Mesenchymal stem cell (in vitro differentiated cells and primary cell): ENCODE data around the gene CGREF1.

Experiments
- DNase-seq: peaks from one replicate; pipeline ENCODE4 v3.0.0-alpha.2; 2013
- H2AFZ ChIP-seq: one replicate; pipeline ENCODE4 v1.6.1; 2013; ENCODE audit warnings: low read depth, mild to moderate bottlenecking, control low read depth, inconsistent platforms, low read length, moderate library complexity
- H2AK5ac ChIP-seq: 2 replicates; pipeline ENCODE4 v1.6.1; 2013; ENCODE audit warnings: low read length, moderate library complexity, mild to moderate bottlenecking, inconsistent platforms; ENCODE audit not compliant: severe bottlenecking
- H2BK120ac ChIP-seq: one replicate; pipeline ENCODE4 v1.6.1; 2013; ENCODE audit warnings: low read depth, mild to moderate bottlenecking, inconsistent platforms, low read length, moderate library complexity
- H2BK12ac ChIP-seq, 2 experiments: one replicate each; pipeline ENCODE4 v1.6.1; 2013; ENCODE audit warnings: inconsistent platforms in 2 of 2, low read length in 2 of 2, mild to moderate bottlenecking in 2 of 2, moderate library complexity in 2 of 2, control low read depth in 1 of 2
- H2BK15ac ChIP-seq: one replicate; pipeline ENCODE4 v1.6.1; 2013; ENCODE audit warnings: mild to moderate bottlenecking, low read depth, inconsistent platforms; ENCODE audit not compliant: poor library complexity, severe bottlenecking
- H2BK5ac ChIP-seq: 2 replicates; pipeline ENCODE4 v1.6.1; 2013; ENCODE audit warnings: low read depth, mild to moderate bottlenecking, low read length, control low read depth, inconsistent platforms; ENCODE audit not compliant: poor library complexity, severe bottlenecking
- H3K14ac ChIP-seq, 2 experiments: one replicate each; pipeline ENCODE4 v1.6.1; 2013; ENCODE audit warnings: inconsistent platforms in 2 of 2, low read length in 2 of 2, control low read depth in 1 of 2, mild to moderate bottlenecking in 1 of 2, moderate library complexity in 1 of 2
- H3K18ac ChIP-seq, 2 experiments: one replicate each; pipeline ENCODE4 v1.6.1; 2013; ENCODE audit warnings: inconsistent platforms in 2 of 2, low read length in 2 of 2, control low read depth in 1 of 2, low read depth in 1 of 2, mild to moderate bottlenecking in 1 of 2
- H3K23ac ChIP-seq, 2 experiments: one replicate each; pipeline ENCODE4 v1.6.1; 2013; ENCODE audit warnings: inconsistent platforms in 2 of 2, low read length in 2 of 2, mild to moderate bottlenecking in 2 of 2, moderate library complexity in 2 of 2, control low read depth in 1 of 2
- H3K27ac ChIP-seq: 2 replicates; pipeline ENCODE4 v1.5.1; 2013; ENCODE audit warnings: mild to moderate bottlenecking, moderate library complexity, low read length, control low read depth, inconsistent platforms; ENCODE audit not compliant: poor library complexity, severe bottlenecking
- H3K27me3 ChIP-seq, 2 experiments: 2 replicates each; pipeline versions ENCODE4 v1.6.1 to v1.7.0; 2013; ENCODE audit warnings: low read length in 2 of 2, mild to moderate bottlenecking in 2 of 2, moderate library complexity in 2 of 2, control low read depth in 1 of 2, inconsistent platforms in 1 of 2; ENCODE audit not compliant: control insufficient read depth in 1 of 2, insufficient read depth in 1 of 2
- H3K36me3 ChIP-seq, 2 experiments: 2 replicates each; pipeline versions ENCODE4 v1.6.1 to v1.7.0; 2013; ENCODE audit warnings: low read length in 2 of 2, control low read depth in 1 of 2, inconsistent platforms in 1 of 2, low read depth in 1 of 2, mild to moderate bottlenecking in 1 of 2; ENCODE audit not compliant: insufficient read depth in 2 of 2, control insufficient read depth in 1 of 2
- H3K4ac ChIP-seq, 2 experiments: one replicate each; pipeline ENCODE4 v1.6.1; 2013; ENCODE audit warnings: inconsistent platforms in 2 of 2, low read length in 2 of 2, mild to moderate bottlenecking in 2 of 2, moderate library complexity in 2 of 2, control low read depth in 1 of 2, low read depth in 1 of 2
- H3K4me1 ChIP-seq: 2 replicates; pipeline ENCODE4 v1.6.1; 2013; ENCODE audit warnings: low read depth, low read length, control low read depth; ENCODE audit not compliant: control insufficient read depth, insufficient read depth
- H3K4me2 ChIP-seq: 2 replicates; pipeline ENCODE4 v1.6.1; 2013; ENCODE audit warnings: low read length, mild to moderate bottlenecking, inconsistent platforms; ENCODE audit not compliant: poor library complexity, severe bottlenecking
- H3K4me3 ChIP-seq, 2 experiments: 2 replicates each; pipeline versions ENCODE4 v1.5.1 to v1.7.0; 2013; ENCODE audit warnings: low read length in 2 of 2, mild to moderate bottlenecking in 2 of 2, control low read depth in 1 of 2, low read depth in 1 of 2; ENCODE audit not compliant: insufficient read depth in 1 of 2
- H3K79me1 ChIP-seq: replicated peaks from 2 replicates; pipeline ENCODE4 v1.6.1; 2013; ENCODE audit warnings: mild to moderate bottlenecking, control low read depth, low read length, inconsistent platforms; ENCODE audit not compliant: poor library complexity, severe bottlenecking
- H3K9ac ChIP-seq: 2 replicates; pipeline ENCODE4 v1.7.0; 2013; ENCODE audit warnings: mild to moderate bottlenecking, low read length, moderate library complexity
- H3K9me3 ChIP-seq: 2 replicates; pipeline ENCODE4 v1.7.0; 2013; ENCODE audit warnings: mild to moderate bottlenecking, low read length; ENCODE audit not compliant: control insufficient read depth
- H4K8ac ChIP-seq: one replicate; pipeline ENCODE4 v1.6.1; 2013; ENCODE audit warnings: inconsistent platforms, mild to moderate bottlenecking, low read length, moderate library complexity
- H4K91ac ChIP-seq: one replicate; pipeline ENCODE4 v1.6.1; 2013; ENCODE audit warnings: mild to moderate bottlenecking, low read length, inconsistent platforms
- WGBS: methylation state at CpG from one replicate; pipeline ENCODE4 v1.1.7; 2013; ENCODE audit warnings: mixed read lengths; 5-methylcytosine and 5-hydroxymethylcytosine counted together

CGREF1 gene

GRCh38 chr2:27086724-27087593 is 32.0 kb downstream of the CGREF1 start, which contains the start of gene KHK:
KHK (plus strand) TSS chr2:27086772; CDS start chr2:27087260, 488 bp downstream.
- H3K23ac ChIP-seq = peak within 1 kb of the TSS in 1 of 2 experiments; percentile 48
- H3K79me1 ChIP-seq = no peaks in the 10 kb centered on the region
- no peaks in the 10 kb centered on the region for H3K9me3 ChIP-seq
- peak within 1 kb of the TSS; percentile 78 to 97 for H3K4ac ChIP-seq
- peak within 1 kb of the TSS; percentile 63 to 80 for H3K4me3 ChIP-seq
- peaks cover 7 to 11% of the 10 kb centered on the region in 2 experiments for H3K36me3 ChIP-seq
- peaks cover 14% of the 10 kb centered on the region for H3K4me1 ChIP-seq
- H2BK120ac ChIP-seq = peak within 1 kb of the TSS; percentile 64
- H3K9ac ChIP-seq = peak within 1 kb of the TSS; percentile 89
- WGBS = 11% methylated on average over 53 of the region's 54 CpGs
- no peak within 1 kb of the TSS for H2BK5ac ChIP-seq
- peak within 1 kb of the TSS; percentile 70 for H2AFZ ChIP-seq
- peak within 1 kb of the TSS in 1 of 2 experiments; percentile 74 for H3K14ac ChIP-seq
- H3K27ac ChIP-seq = no peak within 1 kb of the TSS
- H2BK12ac ChIP-seq = peak within 1 kb of the TSS; percentile 75
- H2AK5ac ChIP-seq = no peak within 1 kb of the TSS
- H2BK15ac ChIP-seq = peak within 1 kb of the TSS; percentile 82
- DNase-seq = peak; percentile 34
- H4K8ac ChIP-seq = peak within 1 kb of the TSS; percentile 89
- H3K4me2 ChIP-seq = peak within 1 kb of the TSS; percentile 96
- H3K18ac ChIP-seq = peak within 1 kb of the TSS; percentile 72 to 86
- H3K27me3 ChIP-seq = peaks cover 0 to 8% of the 10 kb centered on the region in 2 experiments
- peak within 1 kb of the TSS; percentile 91 for H4K91ac ChIP-seq

- Histone ChIP-seq H2BK120ac (peak overlapping the region; percentile 64), H3K36me3 (peaks cover 11 to 14% of the 10 kb centered on the region in 2 experiments), H4K8ac (peak overlapping the region; percentile 89), H3K4me3 (peak overlapping the region; percentile 63 to 79), H3K27ac (no peak overlapping the region), H2BK12ac (peak overlapping the region in 1 of 2 experiments; percentile 75), H3K14ac (peak overlapping the region in 1 of 2 experiments; percentile 74), H3K4ac (peak overlapping the region; percentile 78 to 97), H3K79me1 (no peaks in the 10 kb centered on the region), H3K18ac (peak overlapping the region in 1 of 2 experiments; percentile 86), H3K27me3 (peaks cover 0 to 8% of the 10 kb centered on the region in 2 experiments), H2AK5ac (no peak overlapping the region), H3K9me3 (no peaks in the 10 kb centered on the region), H4K91ac (peak overlapping the region; percentile 91), H2BK15ac (peak overlapping the region; percentile 82), H3K9ac (peak overlapping the region; percentile 89), H2BK5ac (no peak overlapping the region), H3K4me1 (peaks cover 17% of the 10 kb centered on the region), H2AFZ (peak overlapping the region; percentile 70), H3K4me2 (peak overlapping the region; percentile 96), H3K23ac (peak overlapping the region in 1 of 2 experiments; percentile 48)
- DNase-seq = peak; percentile 89
- 3% methylated on average over 45 of the region's 81 CpGs for WGBS
These were observed 32.7 kb downstream of the CGREF1 start for GRCh38 chr2:27086090-27086723.

- peaks cover 0 to 8% of the 10 kb centered on the region in 2 experiments for H3K27me3 ChIP-seq
- H2BK12ac ChIP-seq = peak overlapping the region; percentile 75
- peak overlapping the region; percentile 72 to 86 for H3K18ac ChIP-seq
- H3K27ac ChIP-seq = no peak overlapping the region
- peaks cover 11 to 14% of the 10 kb centered on the region in 2 experiments for H3K36me3 ChIP-seq
- peaks cover 20% of the 10 kb centered on the region for H3K4me1 ChIP-seq
- peak overlapping the region in 1 of 2 experiments; percentile 74 for H3K14ac ChIP-seq
- no peaks in the 10 kb centered on the region for H3K79me1 ChIP-seq
- H3K9me3 ChIP-seq = no peaks in the 10 kb centered on the region
- H2BK15ac ChIP-seq = peak overlapping the region; percentile 82
- H3K4me2 ChIP-seq = peak overlapping the region; percentile 96
- no peak overlapping the region for H2AK5ac ChIP-seq
- DNase-seq = peak; percentile 76
- no peak overlapping the region for H2BK5ac ChIP-seq
- H3K9ac ChIP-seq = peak overlapping the region; percentile 89
- 2% methylated on average over 38 of the region's 38 CpGs for WGBS
- H2BK120ac ChIP-seq = peak overlapping the region; percentile 64
- peak overlapping the region; percentile 70 for H2AFZ ChIP-seq
- peak overlapping the region; percentile 89 for H4K8ac ChIP-seq
- peak overlapping the region in 1 of 2 experiments; percentile 48 for H3K23ac ChIP-seq
- peak overlapping the region; percentile 78 to 97 for H3K4ac ChIP-seq
- peak overlapping the region; percentile 91 for H4K91ac ChIP-seq
- H3K4me3 ChIP-seq = peak overlapping the region; percentile 63 to 79
These were observed 33.2 kb downstream of the CGREF1 start for GRCh38 chr2:27085673-27086089.
